Measurements from ENCODE around the gene SMURF1. TPM values are rescaled to one million over a fixed set of nuclear protein-coding genes. Genes with fewer than 3 reads are reported as not detected.

The SMURF1 gene
- polyA plus RNA-seq, 1 donor from 2014 or later = 22.9 TPM

DNA sequence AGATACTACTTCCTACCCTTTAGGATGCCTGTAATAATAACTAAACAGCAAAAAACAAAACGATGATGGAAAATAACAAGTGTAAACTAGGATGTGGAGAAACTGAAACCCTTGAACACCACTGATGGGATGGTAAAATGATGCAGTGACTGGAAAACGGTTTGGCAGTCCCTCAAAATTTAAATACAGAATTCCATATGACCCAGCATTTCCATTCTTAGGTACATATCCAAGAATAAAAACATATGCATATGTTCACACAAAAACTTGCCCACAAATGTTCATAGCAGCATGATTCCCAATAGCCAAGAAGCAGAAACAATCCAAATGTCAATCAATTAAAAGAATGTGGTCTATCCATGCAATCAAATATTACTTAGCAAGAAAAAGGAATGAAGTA, 25.8 kb downstream of the SMURF1 start:
- H3K9me2 ChIP-seq (ENCODE audit: insufficient read depth, low read length) = no peaks in the 10 kb centered on the region
- TF ChIP-seq, protein P1, sequence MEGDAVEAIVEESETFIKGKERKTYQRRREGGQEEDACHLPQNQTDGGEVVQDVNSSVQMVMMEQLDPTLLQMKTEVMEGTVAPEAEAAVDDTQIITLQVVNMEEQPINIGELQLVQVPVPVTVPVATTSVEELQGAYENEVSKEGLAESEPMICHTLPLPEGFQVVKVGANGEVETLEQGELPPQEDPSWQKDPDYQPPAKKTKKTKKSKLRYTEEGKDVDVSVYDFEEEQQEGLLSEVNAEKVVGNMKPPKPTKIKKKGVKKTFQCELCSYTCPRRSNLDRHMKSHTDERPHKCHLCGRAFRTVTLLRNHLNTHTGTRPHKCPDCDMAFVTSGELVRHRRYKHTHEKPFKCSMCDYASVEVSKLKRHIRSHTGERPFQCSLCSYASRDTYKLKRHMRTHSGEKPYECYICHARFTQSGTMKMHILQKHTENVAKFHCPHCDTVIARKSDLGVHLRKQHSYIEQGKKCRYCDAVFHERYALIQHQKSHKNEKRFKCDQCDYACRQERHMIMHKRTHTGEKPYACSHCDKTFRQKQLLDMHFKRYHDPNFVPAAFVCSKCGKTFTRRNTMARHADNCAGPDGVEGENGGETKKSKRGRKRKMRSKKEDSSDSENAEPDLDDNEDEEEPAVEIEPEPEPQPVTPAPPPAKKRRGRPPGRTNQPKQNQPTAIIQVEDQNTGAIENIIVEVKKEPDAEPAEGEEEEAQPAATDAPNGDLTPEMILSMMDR (IDR thresholded peaks at IDR 0.05; ENCODE audit: poor library complexity, severe bottlenecking) = no peak
- TF ChIP-seq RAD21 (conservative IDR thresholded peaks at IDR 0.05) (no peak), POLR2AphosphoS5 (IDR thresholded peaks at IDR 0.05) (no peak), EP300 (conservative IDR thresholded peaks at IDR 0.05; ENCODE audit: poor library complexity, severe bottlenecking) (no peak), EZH2 (IDR thresholded peaks at IDR 0.05; ENCODE audit: borderline replicate concordance, insufficient read depth, low read length, poor library complexity, severe bottlenecking) (no peak), MXI1 (conservative IDR thresholded peaks at IDR 0.05; ENCODE audit: poor library complexity, severe bottlenecking) (no peak), TAF1 (IDR thresholded peaks at IDR 0.05; ENCODE audit: low read depth) (no peak), SMC3 (conservative IDR thresholded peaks at IDR 0.05; ENCODE audit: poor library complexity) (no peak)
- TF ChIP-seq, protein P2, sequence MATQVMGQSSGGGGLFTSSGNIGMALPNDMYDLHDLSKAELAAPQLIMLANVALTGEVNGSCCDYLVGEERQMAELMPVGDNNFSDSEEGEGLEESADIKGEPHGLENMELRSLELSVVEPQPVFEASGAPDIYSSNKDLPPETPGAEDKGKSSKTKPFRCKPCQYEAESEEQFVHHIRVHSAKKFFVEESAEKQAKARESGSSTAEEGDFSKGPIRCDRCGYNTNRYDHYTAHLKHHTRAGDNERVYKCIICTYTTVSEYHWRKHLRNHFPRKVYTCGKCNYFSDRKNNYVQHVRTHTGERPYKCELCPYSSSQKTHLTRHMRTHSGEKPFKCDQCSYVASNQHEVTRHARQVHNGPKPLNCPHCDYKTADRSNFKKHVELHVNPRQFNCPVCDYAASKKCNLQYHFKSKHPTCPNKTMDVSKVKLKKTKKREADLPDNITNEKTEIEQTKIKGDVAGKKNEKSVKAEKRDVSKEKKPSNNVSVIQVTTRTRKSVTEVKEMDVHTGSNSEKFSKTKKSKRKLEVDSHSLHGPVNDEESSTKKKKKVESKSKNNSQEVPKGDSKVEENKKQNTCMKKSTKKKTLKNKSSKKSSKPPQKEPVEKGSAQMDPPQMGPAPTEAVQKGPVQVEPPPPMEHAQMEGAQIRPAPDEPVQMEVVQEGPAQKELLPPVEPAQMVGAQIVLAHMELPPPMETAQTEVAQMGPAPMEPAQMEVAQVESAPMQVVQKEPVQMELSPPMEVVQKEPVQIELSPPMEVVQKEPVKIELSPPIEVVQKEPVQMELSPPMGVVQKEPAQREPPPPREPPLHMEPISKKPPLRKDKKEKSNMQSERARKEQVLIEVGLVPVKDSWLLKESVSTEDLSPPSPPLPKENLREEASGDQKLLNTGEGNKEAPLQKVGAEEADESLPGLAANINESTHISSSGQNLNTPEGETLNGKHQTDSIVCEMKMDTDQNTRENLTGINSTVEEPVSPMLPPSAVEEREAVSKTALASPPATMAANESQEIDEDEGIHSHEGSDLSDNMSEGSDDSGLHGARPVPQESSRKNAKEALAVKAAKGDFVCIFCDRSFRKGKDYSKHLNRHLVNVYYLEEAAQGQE (IDR thresholded peaks at IDR 0.05; ENCODE audit: borderline replicate concordance) = no peak
- no peak overlapping the region for H3K4me2 ChIP-seq (ENCODE audit: low read length)
- H3K79me2 ChIP-seq (replicated peaks; ENCODE audit: insufficient read depth, low read length) = peaks cover 41% of the 10 kb centered on the region
- H3F3A ChIP-seq (ENCODE audit: insufficient read depth, low read length, poor library complexity, severe bottlenecking) = no peaks in the 10 kb centered on the region
- no peaks in the 10 kb centered on the region for H3K27me3 ChIP-seq (ENCODE audit: insufficient read depth, low read depth, low read length)
- peaks cover 9% of the 10 kb centered on the region for H3K9me3 ChIP-seq (ENCODE audit: low read length)
- H3K4me3 ChIP-seq (ENCODE audit: low read length) = no peak overlapping the region
- H2AFZ ChIP-seq (ENCODE audit: low read depth, low read length) = no peak overlapping the region
- H4K20me1 ChIP-seq (ENCODE audit: insufficient read depth) = no peaks in the 10 kb centered on the region
- H3K9ac ChIP-seq (ENCODE audit: low read length) = no peak overlapping the region
- H3K27ac ChIP-seq (ENCODE audit: low read length) = no peak overlapping the region
- H3K36me3 ChIP-seq (ENCODE audit: insufficient read depth, low read length) = no peaks in the 10 kb centered on the region

DNA sequence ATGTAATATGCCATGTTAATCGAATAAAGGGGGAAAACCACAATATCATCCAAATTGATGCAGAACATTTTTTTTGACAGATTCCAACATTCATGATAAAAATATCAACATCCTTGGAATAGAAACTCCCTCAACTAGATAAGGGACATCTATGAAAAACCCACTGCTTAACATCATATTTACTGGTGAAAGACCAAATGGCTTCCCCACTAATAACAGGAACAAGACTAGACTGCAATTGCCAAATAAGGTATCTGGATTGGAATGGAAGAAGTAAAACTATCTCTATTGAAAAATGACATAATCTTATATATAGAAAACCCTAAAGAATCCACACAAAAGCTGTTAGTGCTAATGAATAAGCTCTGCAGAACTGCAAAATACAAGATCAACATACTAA, 27.8 kb downstream of the SMURF1 start:
- H3K9me3 ChIP-seq (ENCODE audit: low read length) = peaks cover 10% of the 10 kb centered on the region
- TF ChIP-seq POLR2AphosphoS5 (IDR thresholded peaks at IDR 0.05) = no peak
- no peak for TF ChIP-seq EP300 (conservative IDR thresholded peaks at IDR 0.05; ENCODE audit: poor library complexity, severe bottlenecking)
- TF ChIP-seq SMC3 (conservative IDR thresholded peaks at IDR 0.05; ENCODE audit: poor library complexity) = no peak
- no peak for TF ChIP-seq TAF1 (IDR thresholded peaks at IDR 0.05; ENCODE audit: low read depth)
- TF ChIP-seq, protein P2 (IDR thresholded peaks at IDR 0.05; ENCODE audit: borderline replicate concordance) = no peak
- no peak for TF ChIP-seq RAD21 (conservative IDR thresholded peaks at IDR 0.05)
- no peak for TF ChIP-seq MXI1 (conservative IDR thresholded peaks at IDR 0.05; ENCODE audit: poor library complexity, severe bottlenecking)
- TF ChIP-seq, protein P1 (IDR thresholded peaks at IDR 0.05; ENCODE audit: poor library complexity, severe bottlenecking) = no peak
- TF ChIP-seq EZH2 (IDR thresholded peaks at IDR 0.05; ENCODE audit: borderline replicate concordance, insufficient read depth, low read length, poor library complexity, severe bottlenecking) = no peak
- H3F3A ChIP-seq (ENCODE audit: insufficient read depth, low read length, poor library complexity, severe bottlenecking) = no peaks in the 10 kb centered on the region
- no peak overlapping the region for H3K27ac ChIP-seq (ENCODE audit: low read length)
- H3K79me2 ChIP-seq (replicated peaks; ENCODE audit: insufficient read depth, low read length) = peaks cover 50% of the 10 kb centered on the region
- H3K9me2 ChIP-seq (ENCODE audit: insufficient read depth, low read length) = no peaks in the 10 kb centered on the region
- no peaks in the 10 kb centered on the region for H4K20me1 ChIP-seq (ENCODE audit: insufficient read depth)
- H3K27me3 ChIP-seq (ENCODE audit: insufficient read depth, low read depth, low read length) = no peaks in the 10 kb centered on the region
- H3K9ac ChIP-seq (ENCODE audit: low read length) = no peak overlapping the region
- H3K4me2 ChIP-seq (ENCODE audit: low read length) = no peak overlapping the region
- H3K36me3 ChIP-seq (ENCODE audit: insufficient read depth, low read length) = no peaks in the 10 kb centered on the region
- H2AFZ ChIP-seq (ENCODE audit: low read depth, low read length) = no peak overlapping the region
- no peak overlapping the region for H3K4me3 ChIP-seq (ENCODE audit: low read length)
